Suprapubic skin (tissue), 3 donors: Measurements from ENCODE around the gene VPS4A.

Experiments
- CTCF ChIP-seq, 2 donors: fragments of 200-600 bp in 1 of 2; fragments of 450-650 bp in 1 of 2; sonication (generic) in 1 of 2; IDR thresholded peaks; one replicate each; pipeline ENCODE4 v1.5.1; 2016 to 2019; ENCODE audit warnings: antibody characterized with exemption in 2 of 2, mild to moderate bottlenecking in 1 of 2, moderate library complexity in 1 of 2
- EP300 ChIP-seq: sonication (generic); formaldehyde crosslinking; IDR thresholded peaks from one replicate; pipeline ENCODE4 v1.6.1; 2017; ENCODE audit warnings: antibody characterized with exemption

GRCh38 chr16:69338557-69339288, 27.6 kb downstream of the VPS4A start:
- no peak for TF ChIP-seq CTCF (IDR thresholded peaks at IDR 0.05)
- TF ChIP-seq EP300: no peak
